Left cardiac atrium (tissue), 4 donors: ENCODE results near the gene RAP1GDS1. TPM values are rescaled to one million over a fixed set of nuclear protein-coding genes. Genes with fewer than 3 reads are reported as not detected.

ENCODE experiments used
- ATAC-seq, 2 donors: fragments of 200-7000 bp; cut with Tn5 transposase; one replicate each; pipeline ENCODE4 v1.9.1; 2020; ENCODE audit warnings: mild to moderate bottlenecking in 2 of 2, moderate library complexity in 2 of 2
- DNase-seq: peaks from one replicate; pipeline ENCODE4 v3.0.0-alpha.2; 2020
- intact Hi-C, 2 donors: fragments of 100-400 bp; cut with DNase I; formaldehyde crosslinking; loops; one replicate each; pipeline versions ENCODE4 v1.14.1 to v1.15.1; 2022 to 2023
- long read RNA-seq: library from polyadenylated mRNA; unstranded; transcript quantifications from one replicate; pipeline ENCODE4 v2.0.0, GENCODE V29; 2021
- total RNA-seq, 2 donors: library from RNA; stranded (reverse); fragmentation: NEBNext Ultra II Directional; extraction: Animal tissue kit (Norgen Biotek cat#: 25700); gene quantifications; one replicate each; pipeline ENCODE4 v1.2.1, GENCODE V29; 2021
- donor health status: DM: no; HTN: yes; CAD: no.
- donor health status: DM: no; HTN: yes; CAD: no; lungs with severe emphysema.
- donor health status: DM: yes; HTN: yes; CAD: no.
- donor health status: Dilated cardiomyopathy.

Gene RAP1GDS1, protein sequence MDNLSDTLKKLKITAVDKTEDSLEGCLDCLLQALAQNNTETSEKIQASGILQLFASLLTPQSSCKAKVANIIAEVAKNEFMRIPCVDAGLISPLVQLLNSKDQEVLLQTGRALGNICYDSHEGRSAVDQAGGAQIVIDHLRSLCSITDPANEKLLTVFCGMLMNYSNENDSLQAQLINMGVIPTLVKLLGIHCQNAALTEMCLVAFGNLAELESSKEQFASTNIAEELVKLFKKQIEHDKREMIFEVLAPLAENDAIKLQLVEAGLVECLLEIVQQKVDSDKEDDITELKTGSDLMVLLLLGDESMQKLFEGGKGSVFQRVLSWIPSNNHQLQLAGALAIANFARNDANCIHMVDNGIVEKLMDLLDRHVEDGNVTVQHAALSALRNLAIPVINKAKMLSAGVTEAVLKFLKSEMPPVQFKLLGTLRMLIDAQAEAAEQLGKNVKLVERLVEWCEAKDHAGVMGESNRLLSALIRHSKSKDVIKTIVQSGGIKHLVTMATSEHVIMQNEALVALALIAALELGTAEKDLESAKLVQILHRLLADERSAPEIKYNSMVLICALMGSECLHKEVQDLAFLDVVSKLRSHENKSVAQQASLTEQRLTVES
- 10 to 100 TPM; 16.0 to 16.1 TPM for total RNA-seq
- long read RNA-seq, partial matches to known transcripts = 0 of 17 reads
- long read RNA-seq, other reads (novel, unspliced or antisense) = 6 of 17 reads

- peak; percentile 96 to 98 for ATAC-seq
- intact Hi-C loops = loop anchor here in 1 of 2 donors (5.0 kb wide), 1 partner anchor 118 kb away; the partner anchor contains the start of gene STPG2
- peak; percentile 97 for DNase-seq
Observed at GRCh38 chr4:98260579-98261404, at the start of gene RAP1GDS1. Gene RAP1GDS1, plus strand, starts transcription at chr4:98261384. Its CDS starts 182 bp downstream, at chr4:98261566.

DNA sequence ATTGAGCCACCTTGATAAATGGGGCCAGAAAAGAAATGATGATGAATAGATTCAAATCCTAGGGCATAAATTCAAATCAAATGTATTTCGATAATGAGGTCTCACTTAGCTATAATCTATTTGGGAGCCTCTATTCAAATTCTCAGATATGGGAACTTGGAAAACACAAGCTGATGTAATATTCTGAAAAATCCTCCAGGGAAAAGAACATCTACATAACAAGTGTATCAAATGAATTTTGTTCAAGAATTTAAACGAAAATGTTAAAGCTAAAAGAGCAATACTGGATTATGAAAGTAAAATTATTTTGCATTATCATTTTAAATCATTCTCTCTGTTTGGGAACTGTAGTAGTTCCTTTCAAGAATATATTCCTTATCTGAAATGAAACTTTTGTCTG, 38.9 kb upstream of the RAP1GDS1 start:
- ATAC-seq = no peak
- intact Hi-C loops = no loop called here
- no peak for DNase-seq

DNA sequence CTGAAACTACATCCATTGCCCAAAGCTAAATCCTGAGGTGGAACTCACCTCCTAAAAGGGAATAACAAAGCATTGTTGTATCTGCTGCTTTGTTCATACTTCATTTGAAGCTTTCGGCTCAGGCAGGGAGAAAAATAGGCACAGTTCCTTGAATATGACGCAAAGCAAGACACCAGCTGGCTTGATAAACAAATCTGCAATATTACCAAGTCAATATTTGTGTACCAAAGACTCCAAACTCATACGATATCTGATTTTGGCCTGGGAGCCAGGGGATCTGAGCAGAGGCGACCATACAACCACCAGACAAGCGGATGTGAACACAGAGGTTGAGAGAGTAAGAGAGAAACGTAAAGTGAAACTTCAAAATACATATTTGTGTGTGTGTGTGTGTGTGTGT, 34.8 kb upstream of the RAP1GDS1 start:
- intact Hi-C loops = no loop called here
- ATAC-seq = no peak
- DNase-seq = no peak

GRCh38 chr4:98230961-98231360, 30.2 kb upstream of the RAP1GDS1 start:
- intact Hi-C loops = no loop called here
- DNase-seq (no peak), ATAC-seq (no peak)

DNA sequence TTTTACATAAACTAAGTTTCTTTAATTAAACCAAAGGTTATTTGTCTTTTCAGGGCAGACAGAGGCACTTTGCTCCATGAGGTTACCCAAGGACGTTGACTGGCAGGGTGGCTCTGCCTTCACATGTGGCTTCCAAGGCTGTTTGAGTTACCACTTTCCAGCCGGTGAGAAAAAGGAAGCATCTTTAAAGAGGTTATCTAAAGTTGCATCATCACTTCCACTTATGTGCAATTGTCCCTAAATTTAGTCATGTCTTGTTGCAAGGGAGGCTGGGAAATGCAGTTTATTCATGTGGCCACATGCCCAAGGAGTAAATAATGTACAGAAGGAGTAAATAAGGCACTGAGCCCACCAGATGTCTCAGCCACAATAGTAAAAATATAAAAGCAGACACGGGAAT, 29.0 kb upstream of the RAP1GDS1 start:
- DNase-seq = no peak
- no peak for ATAC-seq
- intact Hi-C loops = no loop called here

DNA sequence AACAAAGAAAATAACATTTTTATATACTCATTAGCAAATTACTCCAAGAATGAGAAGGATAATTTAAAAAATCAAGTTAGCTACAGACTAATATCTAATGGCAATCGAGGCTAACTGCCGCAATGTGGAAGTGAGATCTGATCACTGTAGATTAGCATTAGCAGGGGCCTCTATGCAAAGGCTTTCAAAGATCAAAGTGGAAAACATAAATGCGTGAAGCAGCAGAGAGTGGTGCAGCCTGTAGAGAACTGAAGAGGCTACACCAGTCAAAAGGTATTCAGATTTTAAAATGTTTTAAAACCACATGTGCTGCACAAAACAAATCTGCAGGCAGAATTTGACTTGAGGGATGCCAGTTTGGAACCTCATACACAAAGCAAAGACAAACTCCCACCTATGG, 24.0 kb upstream of the RAP1GDS1 start:
- no peak for ATAC-seq
- DNase-seq = no peak
- intact Hi-C loops = no loop called here

DNA sequence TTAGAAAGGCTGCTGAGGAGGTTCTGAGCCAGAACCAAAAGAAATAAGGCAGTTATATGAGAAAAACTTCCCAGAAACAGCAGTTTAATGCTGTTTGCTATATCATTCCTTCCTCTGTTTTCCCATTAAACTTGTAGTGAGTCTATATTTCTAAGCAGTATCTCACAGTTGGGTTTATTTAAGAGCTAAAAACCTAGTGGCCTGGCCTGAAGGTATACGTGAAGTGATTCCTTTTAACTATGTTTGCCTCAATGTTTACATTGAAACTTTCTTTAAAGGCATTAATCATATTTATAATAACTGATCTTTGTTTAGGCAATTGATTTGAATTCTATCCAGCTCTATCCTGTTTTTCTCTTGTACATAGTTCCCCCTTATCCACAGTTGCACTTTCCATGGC, 19.1 kb upstream of the RAP1GDS1 start:
- DNase-seq (no peak), ATAC-seq (no peak)
- intact Hi-C loops = no loop called here

- intact Hi-C loops = no loop called here
- no peak for ATAC-seq
- DNase-seq = no peak
Observed at GRCh38 chr4:98242538-98242937, 18.6 kb upstream of the RAP1GDS1 start.

DNA sequence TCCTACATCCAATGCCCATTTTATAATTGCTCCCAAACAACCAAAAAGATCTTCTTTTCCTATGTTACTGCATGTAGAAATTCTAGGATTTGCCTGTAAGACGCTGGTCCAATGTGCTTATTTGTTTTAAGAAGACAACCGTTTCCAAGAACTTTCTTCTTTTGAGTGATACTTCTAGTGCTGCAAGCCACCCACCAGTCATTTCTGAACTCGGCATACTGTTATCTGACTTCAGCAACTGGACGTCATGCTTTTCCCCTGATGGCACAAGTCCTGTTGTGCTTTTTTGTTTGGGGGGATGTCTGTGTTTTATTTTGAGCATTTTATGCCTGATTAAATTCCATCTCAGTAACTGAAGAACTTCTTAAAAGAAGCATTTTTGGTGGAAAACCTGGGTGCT, 16.0 kb upstream of the RAP1GDS1 start:
- intact Hi-C loops = no loop called here
- DNase-seq (no peak), ATAC-seq (no peak)

DNA sequence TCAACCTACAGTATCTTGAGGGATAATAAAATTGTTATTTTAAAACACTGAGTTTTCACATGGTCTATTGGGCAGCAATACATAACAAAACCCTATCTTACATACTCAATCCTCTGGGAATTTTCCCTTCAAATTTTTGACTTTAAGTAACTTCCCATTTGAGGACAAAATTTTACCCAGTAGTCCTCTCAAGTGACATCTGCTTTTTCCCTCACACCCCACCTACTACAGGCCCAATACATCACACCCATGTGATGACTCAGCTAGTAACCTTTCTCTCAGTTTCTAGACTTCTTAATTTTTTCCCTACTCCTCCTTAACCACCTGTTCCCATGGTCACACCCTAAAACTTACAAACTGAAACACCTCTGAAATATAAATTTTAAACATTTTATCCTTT, 12.2 kb upstream of the RAP1GDS1 start:
- intact Hi-C loops = no loop called here
- no peak for ATAC-seq
- DNase-seq = no peak

- DNase-seq (no peak), ATAC-seq (no peak)
- intact Hi-C loops = no loop called here
Observed at GRCh38 chr4:98249831-98250230, 11.4 kb upstream of the RAP1GDS1 start.

GRCh38 chr4:98253499-98253898, 7.7 kb upstream of the RAP1GDS1 start:
- DNase-seq (no peak), ATAC-seq (no peak)
- intact Hi-C loops = no loop called here

DNA sequence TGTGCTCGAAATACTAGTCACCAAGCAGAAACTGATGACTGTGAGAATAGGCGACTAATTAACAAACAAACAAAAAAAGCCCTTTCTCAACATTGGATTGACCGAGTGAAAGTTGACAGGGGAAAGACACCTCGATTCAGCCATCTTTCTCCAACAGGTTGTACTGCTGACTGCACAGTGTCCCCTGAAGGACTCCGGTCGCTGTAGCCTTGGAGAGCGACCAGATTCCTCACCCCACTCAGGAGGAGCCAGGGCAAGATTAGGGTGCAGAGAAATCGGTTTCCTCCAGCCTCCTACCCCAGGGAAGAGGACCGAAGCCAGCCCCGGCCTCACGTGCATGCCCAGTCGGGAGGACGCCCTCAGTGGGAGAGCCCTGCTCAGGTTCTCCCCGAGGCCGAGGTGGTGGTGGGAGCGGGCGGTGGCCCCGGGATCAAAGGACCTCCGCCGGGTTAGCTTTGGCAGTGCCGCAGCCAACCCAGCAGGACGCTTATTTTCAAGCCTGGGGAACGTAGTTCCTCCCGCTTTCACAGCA, 1.1 kb upstream of the RAP1GDS1 start:
- no peak for DNase-seq
- peak; percentile 21 to 41 for ATAC-seq
- intact Hi-C loops = loop anchor here in 1 of 2 donors (5.0 kb wide), 1 partner anchor 118 kb away; the partner anchor contains the start of gene STPG2

DNA sequence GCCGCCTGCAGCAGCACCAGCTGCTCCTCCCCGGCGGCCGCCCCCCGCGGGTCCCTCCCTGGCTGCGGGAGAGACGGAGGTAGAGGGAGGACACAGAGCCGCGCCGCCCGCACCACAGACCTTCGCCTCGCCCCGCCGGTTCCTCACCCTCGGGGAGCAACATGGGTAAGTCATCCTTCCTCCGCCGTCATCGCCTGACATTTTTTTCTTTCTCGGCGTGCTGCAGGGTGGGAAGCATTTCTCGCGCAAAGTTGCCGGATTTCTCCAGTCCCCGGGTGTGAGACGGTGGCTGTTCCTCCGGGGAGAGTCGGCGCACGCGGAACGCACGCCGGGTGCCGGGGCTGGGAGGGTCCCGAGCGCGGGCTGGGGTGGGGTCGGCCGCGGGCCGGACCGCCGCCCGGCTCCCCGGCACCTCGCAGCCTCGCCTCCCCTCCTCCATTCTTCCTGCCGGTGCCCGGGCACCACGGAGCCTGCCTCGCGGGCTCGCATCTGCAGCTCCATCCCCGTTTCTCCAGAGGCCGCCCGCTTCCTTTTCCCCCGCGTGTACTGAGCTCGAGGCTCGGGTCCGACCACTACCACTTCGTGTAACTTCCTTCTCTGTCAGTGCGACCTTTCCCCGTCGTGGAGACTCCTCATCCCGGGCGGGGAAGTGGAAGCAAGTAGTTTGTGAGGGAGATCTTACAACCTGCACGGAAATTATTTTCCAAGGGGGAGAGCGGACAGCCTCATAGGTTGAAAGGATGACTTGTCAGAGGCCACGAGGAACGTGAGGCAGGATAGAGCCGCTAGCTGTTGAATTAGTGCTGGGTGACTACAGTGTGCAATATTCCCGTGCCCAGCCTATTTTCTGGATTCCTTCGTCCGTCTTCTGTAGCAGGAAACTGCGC, 464 bp downstream of the RAP1GDS1 start:
- ATAC-seq = peak; percentile 9 to 42
- peak; percentile 36 for DNase-seq
- intact Hi-C loops = loop anchor here in 1 of 2 donors (5.0 kb wide), 1 partner anchor 119 kb away; the partner anchor contains the start of gene STPG2

DNA sequence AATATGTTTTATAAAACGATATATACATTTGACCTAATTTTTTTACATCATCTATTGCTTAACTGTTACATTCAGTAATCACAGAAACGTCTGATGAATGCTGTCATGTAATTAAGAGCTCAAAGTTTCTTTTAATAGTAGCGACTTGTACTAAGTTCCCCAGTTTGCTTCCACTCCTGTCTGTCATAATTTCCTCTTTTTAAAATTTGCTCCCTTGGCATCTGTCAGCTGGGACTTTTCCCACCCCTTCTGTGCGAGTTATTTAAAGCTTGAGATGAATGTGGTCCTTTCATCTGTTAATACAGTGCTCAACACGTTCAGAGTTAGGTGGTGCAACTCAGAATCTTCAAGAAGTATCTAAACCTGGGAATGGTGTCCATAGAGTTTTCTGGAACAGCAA, 1.2 kb downstream of the RAP1GDS1 start:
- intact Hi-C loops = loop anchor here in 1 of 2 donors (5.0 kb wide), 1 partner anchor 120 kb away; the partner anchor contains the start of gene STPG2
- no peak for DNase-seq

GRCh38 chr4:98267498-98267897, 6.3 kb downstream of the RAP1GDS1 start:
- no peak for DNase-seq
- ATAC-seq = no peak
- intact Hi-C loops = no loop called here

More for the DNA sequence above, 1.2 kb downstream of the RAP1GDS1 start:
- no peak for ATAC-seq

GRCh38 chr4:98275145-98275544, 14.0 kb downstream of the RAP1GDS1 start:
- intact Hi-C loops = no loop called here
- DNase-seq (no peak), ATAC-seq (no peak)
